Endothelial cell of umbilical vein (primary cell): ENCODE measurements around the gene NEK6.

ENCODE experiments used
- CTCF ChIP-seq, 2 donors: IDR thresholded peaks; 1 replicate in 1 of 2; 2 replicates in 1 of 2; pipeline ENCODE4 v1.5.1; 2011; ENCODE audit warnings: low read length in 2 of 2, mild to moderate bottlenecking in 2 of 2, moderate library complexity in 2 of 2, control low read depth in 1 of 2, inconsistent platforms in 1 of 2, low read depth in 1 of 2; ENCODE audit not compliant: insufficient read depth in 1 of 2; ENCODE audit errors: extremely low read depth in 1 of 2
- EZH2 ChIP-seq: IDR thresholded peaks from 2 replicates; pipeline ENCODE4 v1.6.1; 2012; ENCODE audit warnings: borderline replicate concordance, low read depth, mild to moderate bottlenecking, moderate library complexity, low read length, inconsistent platforms; ENCODE audit not compliant: severe bottlenecking
- MYC ChIP-seq: IDR thresholded peaks from one replicate; pipeline ENCODE4 v1.6.1; 2011; ENCODE audit warnings: mild to moderate bottlenecking, low read depth, low read length
- POLR2A ChIP-seq: IDR thresholded peaks from 2 replicates; pipeline ENCODE4 v1.6.1; 2012; ENCODE audit warnings: low read depth, mild to moderate bottlenecking, control low read depth, low read length
- POLR2AphosphoS5 ChIP-seq: IDR thresholded peaks from 2 replicates; pipeline ENCODE4 v1.6.1; 2012; ENCODE audit warnings: low read depth, mild to moderate bottlenecking, control low read depth, low read length, moderate library complexity; ENCODE audit not compliant: insufficient read depth
- TF ChIP-seq, protein P1 (sequence below): IDR thresholded peaks from 2 replicates; pipeline ENCODE4 v1.6.1; 2011; ENCODE audit not compliant: insufficient read depth, insufficient read length

- TF ChIP-seq CTCF (IDR thresholded peaks at IDR 0.05; ENCODE audit: extremely low read depth in 1 of 2, insufficient read depth in 1 of 2, low read depth in 1 of 2, low read length in 2 of 2) (no peak), POLR2AphosphoS5 (no peak), MYC (no peak), EZH2 (no peak), POLR2A (no peak)
- TF ChIP-seq, protein P1, sequence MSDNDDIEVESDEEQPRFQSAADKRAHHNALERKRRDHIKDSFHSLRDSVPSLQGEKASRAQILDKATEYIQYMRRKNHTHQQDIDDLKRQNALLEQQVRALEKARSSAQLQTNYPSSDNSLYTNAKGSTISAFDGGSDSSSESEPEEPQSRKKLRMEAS: no peak
Observed at GRCh38 chr9:124274226-124274625, 16.5 kb downstream of the NEK6 start.
